NCI-H2227 (cell line): ENCODE data around the gene SLC7A10.
A peak's percentile ranks its signal among the peaks of the same experiment; 100 is the strongest.
"Not testable (repeated sequence)": the region's sequence is repeated elsewhere in the genome, so short reads cannot be mapped to it uniquely, and the experiment has no call there.

ENCODE experiments used
- DNase-seq: peaks from one replicate; lab custom pipeline; 2025; ENCODE audit not compliant: unreplicated experiment; lab: John Stamatoyannopoulos, UW

SLC7A10 gene

GRCh38 chr19:33239223-33239975, 13.7 kb upstream of the SLC7A10 start:
- no peak for DNase-seq

GRCh38 chr19:33238481-33239149, 13.0 kb upstream of the SLC7A10 start:
- no peak for DNase-seq

GRCh38 chr19:33236696-33237390, 11.2 kb upstream of the SLC7A10 start:
- no peak for DNase-seq

- no peak for DNase-seq
Measured at GRCh38 chr19:33235996-33236350, 10.3 kb upstream of the SLC7A10 start.

GRCh38 chr19:33235269-33235995, 9.8 kb upstream of the SLC7A10 start:
- DNase-seq, result peak; percentile 98

- no peak for DNase-seq
Measured at GRCh38 chr19:33234736-33235135, 9.1 kb upstream of the SLC7A10 start.

- DNase-seq, result no peak
Measured at GRCh38 chr19:33234092-33234491, 8.4 kb upstream of the SLC7A10 start.

- DNase-seq, result no peak
Measured at GRCh38 chr19:33233056-33233873, 7.6 kb upstream of the SLC7A10 start.

- DNase-seq, result no peak
Measured at GRCh38 chr19:33232656-33233055, 7.0 kb upstream of the SLC7A10 start.

- DNase-seq, result no peak
Measured at GRCh38 chr19:33231511-33231910, 5.9 kb upstream of the SLC7A10 start.

- DNase-seq, result no peak
Measured at GRCh38 chr19:33229962-33230361, 4.3 kb upstream of the SLC7A10 start.

GRCh38 chr19:33227870-33228599, 2.4 kb upstream of the SLC7A10 start:
- no peak for DNase-seq

GRCh38 chr19:33227242-33227650, 1.6 kb upstream of the SLC7A10 start:
- no peak for DNase-seq

GRCh38 chr19:33226550-33227241, 1.0 kb upstream of the SLC7A10 start:
- peak; percentile 83 for DNase-seq

- DNase-seq, result peak; percentile 73
Measured at GRCh38 chr19:33224694-33225457, 774 bp downstream of the SLC7A10 start.

GRCh38 chr19:33222255-33222654, 3.4 kb downstream of the SLC7A10 start:
- not testable (repeated sequence) for DNase-seq

GRCh38 chr19:33221638-33222037, 4.0 kb downstream of the SLC7A10 start:
- no peak for DNase-seq

- DNase-seq, result no peak
Measured at GRCh38 chr19:33220735-33221134, 4.9 kb downstream of the SLC7A10 start.

- no peak for DNase-seq
Measured at GRCh38 chr19:33220115-33220514, 5.5 kb downstream of the SLC7A10 start.
